OCI-LY3 (cell line): Measurements from ENCODE around the gene RSAD2.

Experiments used
- H2AFZ ChIP-seq: fragments of 200-600, 300-600 bp; shearing (Covaris generic); 2 replicates; pipeline ENCODE4 v1.6.0; 2014; ENCODE audit warnings: antibody characterized with exemption, low read depth, low read length
- H3K27ac ChIP-seq: fragments of 200-600, 300-600 bp; sonication (generic); 2 replicates; pipeline ENCODE4 v1.5.1; 2014; ENCODE audit warnings: mild to moderate bottlenecking, low read length, moderate library complexity, mixed read lengths
- H3K27me3 ChIP-seq: fragments of 200-600, 300-600 bp; sonication (generic); 2 replicates; pipeline ENCODE4 v1.6.1; 2014; ENCODE audit warnings: low read depth, low read length, mixed read lengths
- H3K36me3 ChIP-seq: fragments of 200-600, 300-600 bp; sonication (generic); replicated peaks from 2 replicates; pipeline ENCODE3; 2014; ENCODE audit warnings: low read depth, low read length, mixed read lengths
- H3K4me1 ChIP-seq: fragments of 300-600, 200-600 bp; sonication (generic); 2 replicates; pipeline ENCODE4 v1.6.1; 2014; ENCODE audit warnings: low read length, mixed read lengths
- H3K4me2 ChIP-seq: fragments of 200-600, 300-600 bp; sonication (generic); 2 replicates; pipeline ENCODE4 v1.6.1; 2014; ENCODE audit warnings: low read length, mixed read lengths
- H3K4me3 ChIP-seq: fragments of 300-600, 200-600 bp; sonication (generic); 2 replicates; pipeline ENCODE4 v1.5.1; 2014; ENCODE audit warnings: antibody characterized with exemption, mild to moderate bottlenecking, low read length, moderate library complexity
- H3K79me2 ChIP-seq: fragments of 300-600, 200-600 bp; shearing (Covaris generic); 2 replicates; pipeline ENCODE4 v1.6.1; 2014; ENCODE audit warnings: mild to moderate bottlenecking, low read length, mixed read lengths
- H3K9ac ChIP-seq: fragments of 300-600, 200-600 bp; shearing (Covaris generic); 2 replicates; pipeline ENCODE4 v1.6.0; 2014; ENCODE audit warnings: mild to moderate bottlenecking, low read length, moderate library complexity
- H3K9me3 ChIP-seq: fragments of 200-600, 300-600 bp; shearing (Covaris generic); 2 replicates; pipeline ENCODE4 v1.6.1; 2014; ENCODE audit warnings: low read length, mixed read lengths; ENCODE audit not compliant: insufficient read depth
- H4K20me1 ChIP-seq: fragments of 200-600, 300-600 bp; sonication (generic); 2 replicates; pipeline ENCODE4 v1.6.1; 2016; ENCODE audit warnings: low read length, mixed read lengths; ENCODE audit not compliant: insufficient read depth
- CTCF ChIP-seq: fragments of 200-600, 300-600 bp; sonication (generic); IDR thresholded peaks from 2 replicates; pipeline ENCODE4 v1.5.1; 2014; ENCODE audit warnings: antibody characterized with exemption, low read length, low read depth
- EZH2phosphoT487 ChIP-seq: fragments of 200-600 bp; shearing (Covaris generic); IDR thresholded peaks from 2 replicates; pipeline ENCODE4 v1.6.1; 2018; ENCODE audit warnings: antibody characterized with exemption, mixed run types, low read depth

RSAD2 gene

GRCh38 chr2:6927753-6928152 lies 50.2 kb downstream of the RSAD2 start:
- Histone ChIP-seq H3K27me3 (no peaks in the 10 kb centered on the region), H3K9ac (no peak overlapping the region), H3K4me2 (no peak overlapping the region), H3K4me3 (no peak overlapping the region), H3K27ac (no peak overlapping the region), H4K20me1 (no peaks in the 10 kb centered on the region), H3K9me3 (no peaks in the 10 kb centered on the region), H2AFZ (no peak overlapping the region), H3K4me1 (no peaks in the 10 kb centered on the region), H3K79me2 (no peaks in the 10 kb centered on the region), H3K36me3 (no peaks in the 10 kb centered on the region)
- no peak for TF ChIP-seq EZH2phosphoT487
- TF ChIP-seq CTCF = no peak

DNA sequence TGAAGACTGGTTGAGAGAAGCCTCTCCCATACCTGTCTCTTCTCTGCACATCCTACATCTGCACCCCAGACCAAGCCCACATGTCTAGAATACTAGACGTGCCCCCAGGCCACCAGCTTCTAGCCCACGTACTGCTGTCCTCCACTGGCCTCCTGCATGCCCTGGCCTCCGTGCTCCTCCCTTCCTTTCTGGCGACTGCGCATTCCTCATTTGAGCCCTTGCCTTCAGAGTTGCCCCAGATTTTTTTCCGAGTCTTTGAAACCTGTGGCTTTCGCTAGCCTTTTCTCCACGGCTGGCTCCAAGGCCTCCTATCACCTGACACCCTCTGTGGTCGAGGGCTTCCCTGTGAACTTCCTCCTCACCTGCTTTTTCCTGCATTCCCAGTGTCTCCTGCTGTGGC lies 50.9 kb downstream of the RSAD2 start:
- no peak overlapping the region for H3K4me3 ChIP-seq
- H3K27ac ChIP-seq = no peak overlapping the region
- H2AFZ ChIP-seq = no peak overlapping the region
- H3K36me3 ChIP-seq = no peaks in the 10 kb centered on the region
- H3K4me1 ChIP-seq = no peaks in the 10 kb centered on the region
- no peaks in the 10 kb centered on the region for H3K79me2 ChIP-seq
- H3K4me2 ChIP-seq = no peak overlapping the region
- no peaks in the 10 kb centered on the region for H4K20me1 ChIP-seq
- no peak overlapping the region for H3K9ac ChIP-seq
- no peaks in the 10 kb centered on the region for H3K9me3 ChIP-seq
- no peaks in the 10 kb centered on the region for H3K27me3 ChIP-seq
- TF ChIP-seq CTCF (no peak), EZH2phosphoT487 (no peak)

GRCh38 chr2:6929196-6929819 lies 51.7 kb downstream of the RSAD2 start:
- Histone ChIP-seq H3K4me3 (no peak overlapping the region), H3K27ac (no peak overlapping the region), H3K9ac (no peak overlapping the region), H3K36me3 (no peaks in the 10 kb centered on the region), H3K27me3 (no peaks in the 10 kb centered on the region), H3K4me1 (no peaks in the 10 kb centered on the region), H3K9me3 (no peaks in the 10 kb centered on the region), H2AFZ (no peak overlapping the region), H3K4me2 (no peak overlapping the region), H3K79me2 (no peaks in the 10 kb centered on the region), H4K20me1 (no peaks in the 10 kb centered on the region)
- TF ChIP-seq EZH2phosphoT487 (no peak), CTCF (no peak)

- no peaks in the 10 kb centered on the region for H3K79me2 ChIP-seq
- H3K9me3 ChIP-seq = no peaks in the 10 kb centered on the region
- H4K20me1 ChIP-seq = no peaks in the 10 kb centered on the region
- H3K4me2 ChIP-seq = no peak overlapping the region
- no peak overlapping the region for H3K9ac ChIP-seq
- peaks cover 2% of the 10 kb centered on the region; the same call in 1 of the 2 replicates for H3K4me1 ChIP-seq
- no peak overlapping the region for H3K27ac ChIP-seq
- TF ChIP-seq EZH2phosphoT487 (no peak), CTCF (no peak)
- H3K36me3 ChIP-seq = no peaks in the 10 kb centered on the region
- no peak overlapping the region for H2AFZ ChIP-seq
- no peaks in the 10 kb centered on the region for H3K27me3 ChIP-seq
- no peak overlapping the region for H3K4me3 ChIP-seq
Measured at GRCh38 chr2:6930923-6931647, 53.5 kb downstream of the RSAD2 start.
